Fibroblast of lung (primary cell): ENCODE measurements around the gene STIMATE. TPM values are rescaled to one million over a fixed set of nuclear protein-coding genes. Genes with fewer than 3 reads are reported as not detected.

ENCODE experiments used
- DNase-seq, 2 donors: peaks; one replicate each; pipeline versions ENCODE4 v3.0.0 to v3.0.0-alpha.2; 2010; ENCODE audit warnings: low read depth in 2 of 2
- H2AFZ ChIP-seq: 2 replicates; pipeline ENCODE4 v1.5.1; 2012; ENCODE audit warnings: low read length, control low read depth, inconsistent platforms
- H3K27ac ChIP-seq: 2 replicates; pipeline ENCODE4 v1.5.1; 2011; ENCODE audit warnings: low read length, control low read depth; ENCODE audit not compliant: insufficient read depth
- H3K27me3 ChIP-seq: 2 replicates; pipeline ENCODE4 v1.5.1; 2011; ENCODE audit warnings: mild to moderate bottlenecking, low read length; ENCODE audit not compliant: control insufficient read depth, insufficient read depth
- H3K36me3 ChIP-seq: 2 replicates; pipeline ENCODE4 v1.5.1; 2011; ENCODE audit warnings: low read length; ENCODE audit not compliant: control insufficient read depth, insufficient read depth
- H3K4me1 ChIP-seq: 2 replicates; pipeline ENCODE4 v1.5.1; 2011; ENCODE audit warnings: low read length; ENCODE audit not compliant: control insufficient read depth, insufficient read depth; ENCODE audit errors: extremely low read depth
- H3K4me2 ChIP-seq: 2 replicates; pipeline ENCODE4 v1.5.1; 2011; ENCODE audit warnings: low read length, control low read depth; ENCODE audit not compliant: insufficient read depth; ENCODE audit errors: extremely low read depth
- H3K4me3 ChIP-seq, 4 experiments: fragments of 200-600 bp in 1 of 4; sonication (generic) in 1 of 4; replicated peaks in 1 of 4; 2 replicates each; pipeline ENCODE4 v1.5.1; 2011 to 2016; ENCODE audit warnings: low read length in 4 of 4, low read depth in 3 of 4, mild to moderate bottlenecking in 3 of 4, control low read depth in 2 of 4, inconsistent platforms in 1 of 4, mixed read lengths in 1 of 4; ENCODE audit not compliant: insufficient read depth in 1 of 4; ENCODE audit errors: control extremely low read depth in 1 of 4
- H3K79me2 ChIP-seq: 2 replicates; pipeline ENCODE4 v1.5.1; 2012; ENCODE audit warnings: mild to moderate bottlenecking, low read length, inconsistent platforms; ENCODE audit not compliant: control insufficient read depth, insufficient read depth
- H3K9ac ChIP-seq: 2 replicates; pipeline ENCODE4 v1.5.1; 2011; ENCODE audit warnings: mild to moderate bottlenecking, low read length, control low read depth; ENCODE audit not compliant: insufficient read depth
- H3K9me3 ChIP-seq: 2 replicates; pipeline ENCODE4 v1.5.1; 2012; ENCODE audit warnings: low read depth, low read length; ENCODE audit not compliant: control insufficient read depth, insufficient read depth
- H4K20me1 ChIP-seq: 2 replicates; pipeline ENCODE4 v1.5.1; 2011; ENCODE audit warnings: low read length; ENCODE audit not compliant: control insufficient read depth, insufficient read depth; ENCODE audit errors: extremely low read depth
- EZH2 ChIP-seq: IDR thresholded peaks from 2 replicates; pipeline ENCODE4 v1.5.1; 2012; ENCODE audit warnings: low read length, control low read depth, mild to moderate bottlenecking; ENCODE audit errors: missing control alignments
- polyA plus RNA-seq, 2 donors: library from polyadenylated mRNA; depleted of rRNA in 1 of 2; stranded (reverse) in 1 of 2; unstranded in 1 of 2; fragments of >200 nt; gene quantifications; 2 replicates each; pipeline ENCODE4 v1.2.1, GENCODE V29; 2011 to 2012; ENCODE audit warnings: missing spikeins in 1 of 2
- total RNA-seq: library from RNA; depleted of rRNA; stranded (reverse); fragments of >200 nt; gene quantifications from 2 replicates; pipeline ENCODE4 v1.2.1, GENCODE V29; 2014
- TF ChIP-seq, protein P1 (sequence below), 2 donors: IDR thresholded peaks in 1 of 2; conservative IDR thresholded peaks in 1 of 2; 1 replicate in 1 of 2; 2 replicates in 1 of 2; pipeline ENCODE4 v1.5.1; 2011 to 2012; ENCODE audit warnings: low read length in 2 of 2, control low read depth in 1 of 2, inconsistent platforms in 1 of 2, low read depth in 1 of 2, mild to moderate bottlenecking in 1 of 2

The STIMATE gene
- total and polyA plus RNA-seq, 2 donors (not counting 1 experiment from before 2014, with no cell fraction given) = 11.6 to 13.0 TPM

DNA sequence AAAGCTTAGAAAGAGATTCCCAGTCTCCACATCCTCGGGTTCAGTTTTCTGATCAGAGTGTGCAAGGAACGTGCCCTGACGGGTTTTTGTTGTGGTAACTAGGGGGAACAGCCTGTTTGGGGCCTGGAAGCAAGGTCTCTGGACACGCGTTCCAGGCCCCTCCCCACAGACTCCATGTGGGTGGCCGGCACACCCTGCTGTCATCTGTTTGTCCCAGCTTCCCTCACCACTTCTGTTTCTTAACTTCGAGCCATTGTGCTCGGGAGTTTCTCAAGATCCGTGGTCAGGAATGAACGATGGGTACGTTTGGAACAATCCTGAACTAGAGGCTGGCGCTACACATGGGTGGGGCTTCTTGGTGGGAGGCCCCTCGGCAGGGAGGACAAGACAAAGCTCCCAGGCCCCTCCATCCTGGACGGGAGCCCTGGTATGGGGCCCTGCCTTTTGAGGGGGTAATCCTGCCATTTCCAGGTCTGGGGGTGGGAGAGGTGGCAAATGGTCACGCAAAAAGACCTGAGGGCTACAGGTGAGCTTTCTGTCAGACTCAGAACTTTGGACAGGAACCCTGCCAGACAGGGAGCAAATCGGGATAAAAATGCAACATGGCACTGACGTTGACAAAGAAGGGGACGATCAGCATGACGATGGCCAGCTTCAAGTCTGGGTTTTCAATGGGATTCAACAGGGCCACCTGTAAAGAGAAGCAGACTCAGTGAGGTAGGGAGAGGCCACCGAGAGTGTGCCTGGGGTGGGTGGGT lies 54.1 kb downstream of the STIMATE start:
- no peaks in the 10 kb centered on the region for H3K36me3 ChIP-seq
- no peaks in the 10 kb centered on the region for H3K27me3 ChIP-seq
- no peak for DNase-seq

DNA sequence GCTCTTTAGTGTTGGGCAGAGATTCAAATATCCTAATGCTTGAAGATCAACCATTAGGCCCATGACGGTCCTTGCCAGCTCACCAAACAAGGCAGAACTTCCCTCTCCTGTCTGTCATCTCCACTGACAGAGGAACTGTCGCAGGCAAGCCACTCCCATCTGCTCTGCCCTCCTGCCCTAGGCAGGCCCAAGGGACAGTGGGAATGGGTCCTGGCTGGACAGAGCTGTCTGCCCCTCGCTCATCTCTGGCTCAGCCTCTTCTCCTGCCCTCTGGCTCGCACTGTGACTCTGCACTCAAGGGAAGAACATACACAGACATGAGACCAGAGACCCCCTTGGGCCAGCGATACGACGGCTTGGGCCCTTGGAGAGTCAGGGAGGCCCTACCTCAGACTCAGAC lies 54.9 kb downstream of the STIMATE start:
- no peak for TF ChIP-seq EZH2
- TF ChIP-seq, protein P1, sequence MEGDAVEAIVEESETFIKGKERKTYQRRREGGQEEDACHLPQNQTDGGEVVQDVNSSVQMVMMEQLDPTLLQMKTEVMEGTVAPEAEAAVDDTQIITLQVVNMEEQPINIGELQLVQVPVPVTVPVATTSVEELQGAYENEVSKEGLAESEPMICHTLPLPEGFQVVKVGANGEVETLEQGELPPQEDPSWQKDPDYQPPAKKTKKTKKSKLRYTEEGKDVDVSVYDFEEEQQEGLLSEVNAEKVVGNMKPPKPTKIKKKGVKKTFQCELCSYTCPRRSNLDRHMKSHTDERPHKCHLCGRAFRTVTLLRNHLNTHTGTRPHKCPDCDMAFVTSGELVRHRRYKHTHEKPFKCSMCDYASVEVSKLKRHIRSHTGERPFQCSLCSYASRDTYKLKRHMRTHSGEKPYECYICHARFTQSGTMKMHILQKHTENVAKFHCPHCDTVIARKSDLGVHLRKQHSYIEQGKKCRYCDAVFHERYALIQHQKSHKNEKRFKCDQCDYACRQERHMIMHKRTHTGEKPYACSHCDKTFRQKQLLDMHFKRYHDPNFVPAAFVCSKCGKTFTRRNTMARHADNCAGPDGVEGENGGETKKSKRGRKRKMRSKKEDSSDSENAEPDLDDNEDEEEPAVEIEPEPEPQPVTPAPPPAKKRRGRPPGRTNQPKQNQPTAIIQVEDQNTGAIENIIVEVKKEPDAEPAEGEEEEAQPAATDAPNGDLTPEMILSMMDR (conservative IDR thresholded peaks at IDR 0.05 in 1 of 2, IDR thresholded peaks at IDR 0.05 in 1 of 2; ENCODE audit: low read depth in 1 of 2, low read length in 2 of 2) = no peak
- Histone ChIP-seq H3K27ac (no peak overlapping the region), H2AFZ (no peak overlapping the region), H3K4me1 (peaks cover 3% of the 10 kb centered on the region), H3K36me3 (no peaks in the 10 kb centered on the region), H3K4me3 (no peak overlapping the region), H3K79me2 (no peaks in the 10 kb centered on the region), H3K4me2 (no peak overlapping the region), H4K20me1 (no peaks in the 10 kb centered on the region), H3K9ac (no peak overlapping the region), H3K9me3 (no peaks in the 10 kb centered on the region), H3K27me3 (no peaks in the 10 kb centered on the region)
- DNase-seq = no peak

More for the DNA sequence above, 54.1 kb downstream of the STIMATE start:
- Histone ChIP-seq H3K79me2 (no peaks in the 10 kb centered on the region), H3K4me1 (peaks cover 3% of the 10 kb centered on the region), H3K9ac (no peak overlapping the region), H3K27ac (no peak overlapping the region), H3K4me2 (no peak overlapping the region), H3K4me3 (no peak overlapping the region), H4K20me1 (no peaks in the 10 kb centered on the region), H3K9me3 (no peaks in the 10 kb centered on the region), H2AFZ (no peak overlapping the region)
- TF ChIP-seq EZH2 = no peak

DNA sequence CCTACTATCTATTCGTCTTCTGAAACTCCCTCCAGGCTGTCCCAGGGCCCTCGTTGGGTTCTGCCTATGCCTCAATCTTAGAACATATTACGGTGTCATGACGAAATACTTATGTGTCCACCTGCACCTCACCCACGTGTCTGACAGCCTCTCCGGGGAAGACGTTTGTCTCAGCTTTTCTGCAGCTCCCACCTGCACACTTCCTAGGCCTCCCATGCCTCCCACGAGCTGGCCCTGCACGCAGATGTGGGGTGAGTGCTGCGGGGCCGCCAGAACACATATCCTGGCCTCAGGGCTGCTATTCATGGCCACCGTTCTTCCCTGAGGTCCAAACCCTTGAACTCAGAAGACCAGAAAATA lies 55.4 kb downstream of the STIMATE start:
- H3K36me3 ChIP-seq = no peaks in the 10 kb centered on the region
- no peak overlapping the region for H3K27ac ChIP-seq
- TF ChIP-seq, protein P1 (conservative IDR thresholded peaks at IDR 0.05 in 1 of 2, IDR thresholded peaks at IDR 0.05 in 1 of 2; ENCODE audit: low read depth in 1 of 2, low read length in 2 of 2) = no peak
- TF ChIP-seq EZH2 = no peak
- no peak overlapping the region for H2AFZ ChIP-seq
- H3K4me1 ChIP-seq = peaks cover 3% of the 10 kb centered on the region
- H3K4me2 ChIP-seq = no peak overlapping the region
- H3K79me2 ChIP-seq = no peaks in the 10 kb centered on the region
- H3K9me3 ChIP-seq = no peaks in the 10 kb centered on the region
- no peak overlapping the region for H3K9ac ChIP-seq
- no peaks in the 10 kb centered on the region for H3K27me3 ChIP-seq
- no peak overlapping the region for H3K4me3 ChIP-seq
- no peaks in the 10 kb centered on the region for H4K20me1 ChIP-seq
- no peak for DNase-seq
